Stimulated activated CD8-positive, alpha-beta memory T cell treated with anti-CD3 and anti-CD28 coated beads, Interleukin-7, amount 100 ng/mL, for 4 hours (primary cell): Measurements from ENCODE around the gene GABRG3.

Source experiments
- DNase-seq, 2 donors: peaks; one replicate each; pipeline ENCODE4 v3.0.0-alpha.2; 2020; ENCODE audit warnings: low read depth in 2 of 2

Gene GABRG3

DNA sequence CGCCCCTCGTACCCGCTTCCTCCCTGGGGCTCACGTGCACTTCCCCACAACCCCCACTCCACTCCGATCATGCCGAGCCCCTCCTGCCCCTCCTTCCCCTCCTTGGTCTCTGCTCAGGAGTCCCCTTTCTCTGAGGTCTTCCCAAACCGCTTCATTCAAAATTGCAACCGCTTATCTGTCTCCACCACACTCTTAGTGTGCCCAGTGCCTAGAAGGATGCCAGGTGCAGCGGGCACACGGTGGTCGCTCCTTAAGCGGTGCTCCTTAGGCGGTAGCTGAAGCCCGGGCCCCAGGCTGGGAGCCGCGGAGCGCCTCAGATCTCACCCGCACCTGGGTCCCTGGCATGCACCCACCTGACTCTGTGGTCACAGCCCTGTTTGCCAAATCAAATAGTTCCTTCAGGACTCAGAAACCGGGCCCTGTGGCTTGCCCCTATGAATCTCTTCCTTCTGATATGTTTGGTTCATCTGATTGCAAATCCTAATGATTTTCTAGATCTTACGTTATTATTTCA lies 603.6 kb downstream of the GABRG3 start:
- DNase-seq = no peak

DNA sequence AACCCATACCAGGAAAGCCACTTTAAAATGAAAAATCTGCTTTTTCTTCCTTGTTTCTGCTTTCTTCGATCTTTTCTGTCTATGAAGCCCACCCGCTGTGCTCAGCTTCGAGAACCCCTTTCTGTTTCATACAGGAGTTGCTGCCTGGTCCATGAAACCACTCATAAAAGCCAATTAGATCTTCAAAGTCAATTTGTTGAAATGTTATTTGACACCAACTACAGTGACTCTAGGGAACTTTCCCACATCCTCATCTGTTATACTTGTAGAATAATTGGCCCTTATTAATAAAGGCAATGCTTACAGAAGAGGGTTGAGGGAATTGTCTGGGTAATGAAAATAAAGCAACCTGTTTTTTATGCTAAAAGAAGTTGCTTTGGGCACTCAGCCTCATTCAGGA lies 604.5 kb downstream of the GABRG3 start:
- no peak for DNase-seq

DNA sequence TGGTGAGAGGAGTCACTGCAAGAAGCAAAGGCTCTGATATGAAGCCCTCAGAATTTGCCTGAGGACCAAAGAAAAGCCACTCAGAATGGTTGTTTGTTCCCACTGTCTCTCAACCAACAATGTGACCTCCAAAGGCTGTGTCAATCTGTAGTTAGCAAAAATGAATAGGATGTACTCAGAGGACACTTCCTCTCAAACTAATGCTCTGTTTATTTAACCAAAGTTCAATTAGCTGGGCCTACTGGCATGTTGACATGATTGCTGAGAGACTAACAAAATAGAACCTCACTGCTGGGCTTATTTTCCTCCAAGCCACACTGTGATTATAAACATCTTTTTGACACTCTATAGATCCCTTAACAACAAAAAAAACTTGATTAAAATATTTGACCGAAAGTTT lies 605.6 kb downstream of the GABRG3 start:
- DNase-seq = no peak

DNA sequence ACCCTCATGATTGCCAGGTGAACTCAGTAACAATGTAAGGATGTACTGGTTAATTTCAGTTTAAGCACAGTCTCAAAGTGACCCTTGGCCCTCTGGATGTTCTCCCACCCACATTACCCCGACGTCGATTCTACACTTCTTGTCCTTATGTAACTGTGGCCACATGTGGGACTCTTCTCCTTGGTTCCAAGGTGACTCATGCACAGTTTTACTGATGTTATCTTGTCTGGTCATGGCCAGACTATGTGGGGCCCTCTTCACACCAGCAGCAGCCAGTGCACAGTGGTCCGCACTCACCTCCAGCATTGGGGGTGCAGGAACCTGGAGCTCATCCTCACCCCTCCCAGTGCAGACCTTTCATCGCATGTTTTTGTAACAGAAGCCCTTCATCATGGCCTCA lies 608.8 kb downstream of the GABRG3 start:
- DNase-seq = no peak

DNA sequence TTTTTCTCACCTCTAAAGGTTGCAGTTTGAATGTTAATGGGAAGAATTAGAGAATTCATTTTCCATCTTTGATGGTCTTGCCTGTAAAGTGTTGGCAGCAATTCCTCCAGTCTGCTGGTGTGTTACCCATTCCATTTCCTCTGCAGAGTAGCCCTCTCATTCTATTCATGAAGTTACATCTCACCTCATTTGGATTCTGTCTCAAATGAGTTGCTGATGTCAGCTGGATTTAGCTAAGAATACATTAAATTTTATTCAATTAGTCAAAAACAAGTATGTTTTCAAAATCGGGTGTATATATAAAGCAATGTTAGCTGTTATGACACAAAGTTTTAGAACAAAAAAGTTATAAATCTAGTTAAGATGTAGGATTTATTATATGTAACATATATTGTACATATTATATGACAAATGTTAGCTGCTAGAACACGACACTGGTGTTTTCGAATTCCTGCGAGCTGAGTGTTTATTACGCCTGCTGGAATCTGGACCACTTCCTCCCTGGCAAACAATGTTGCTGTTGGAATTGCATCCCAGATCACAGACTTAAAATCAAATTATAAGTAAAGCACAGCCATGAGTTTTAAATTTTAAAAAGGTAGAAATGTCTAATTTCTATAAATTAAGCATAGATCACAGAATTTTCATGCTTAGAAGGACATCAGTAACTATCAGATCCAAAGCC lies 611.9 kb downstream of the GABRG3 start:
- no peak for DNase-seq

DNA sequence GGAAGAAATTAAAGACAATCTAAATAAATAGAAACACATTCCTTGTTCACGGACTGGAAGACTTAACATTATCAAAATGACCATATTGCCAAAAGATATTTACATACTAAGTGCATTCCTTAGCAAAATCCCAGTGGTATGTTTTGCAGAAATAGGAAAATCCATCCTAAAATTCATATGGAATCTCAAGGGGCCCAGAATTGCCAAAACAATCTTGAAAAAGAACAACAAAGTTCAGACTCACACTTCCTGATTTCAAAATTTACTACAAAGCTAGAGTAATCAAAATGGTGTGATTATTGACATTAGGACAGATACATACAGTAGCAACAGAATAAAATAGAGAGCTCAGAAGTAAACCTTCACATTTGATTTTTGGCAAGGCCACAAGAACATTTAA lies 612.7 kb downstream of the GABRG3 start:
- no peak for DNase-seq

DNA sequence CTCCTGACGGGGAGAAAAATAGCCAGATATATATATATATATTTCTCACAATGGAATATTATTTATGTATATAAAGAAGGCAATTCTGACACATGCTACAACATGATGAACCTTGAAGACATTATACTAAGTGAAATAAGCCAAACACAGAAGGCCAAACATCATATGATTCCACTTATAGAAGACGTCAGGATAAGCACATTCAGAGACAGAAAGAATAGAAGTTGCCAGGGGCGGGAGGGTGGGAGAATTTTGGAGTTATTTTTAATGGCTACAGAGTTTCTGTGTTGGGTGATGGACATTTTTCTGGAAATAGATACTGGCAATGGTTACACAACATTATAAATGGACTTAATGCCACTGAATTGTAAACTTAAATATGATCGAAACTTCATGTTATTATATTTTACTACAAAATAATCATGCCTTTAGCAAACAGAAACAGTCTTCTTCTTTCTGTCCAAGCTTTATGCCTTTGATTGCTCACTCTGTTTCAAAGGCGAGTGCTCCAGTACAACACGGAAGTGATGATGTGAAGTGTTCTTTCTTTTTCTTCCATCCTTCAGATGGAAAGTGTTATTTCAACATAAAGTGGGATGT lies 614.2 kb downstream of the GABRG3 start:
- no peak for DNase-seq

DNA sequence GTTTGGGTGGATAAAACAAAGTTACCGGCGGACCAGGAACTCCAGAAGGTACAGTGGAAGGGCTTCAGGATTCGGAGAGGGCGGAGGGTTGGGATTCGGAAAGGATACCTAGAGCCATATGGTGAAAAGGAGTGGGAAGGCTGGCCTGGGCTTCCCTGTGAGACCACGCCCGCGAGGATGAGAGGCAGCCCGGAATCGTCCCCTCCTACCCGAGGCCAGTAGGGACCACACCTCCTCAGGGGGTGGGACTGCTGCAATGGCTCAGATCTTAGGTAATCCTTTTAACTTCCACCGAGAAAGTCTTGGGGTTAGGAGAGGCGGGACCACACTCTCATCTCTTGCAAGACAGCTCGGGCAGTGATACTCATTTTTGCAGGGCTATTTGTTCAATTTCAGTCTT lies 616.8 kb downstream of the GABRG3 start:
- DNase-seq = no peak

DNA sequence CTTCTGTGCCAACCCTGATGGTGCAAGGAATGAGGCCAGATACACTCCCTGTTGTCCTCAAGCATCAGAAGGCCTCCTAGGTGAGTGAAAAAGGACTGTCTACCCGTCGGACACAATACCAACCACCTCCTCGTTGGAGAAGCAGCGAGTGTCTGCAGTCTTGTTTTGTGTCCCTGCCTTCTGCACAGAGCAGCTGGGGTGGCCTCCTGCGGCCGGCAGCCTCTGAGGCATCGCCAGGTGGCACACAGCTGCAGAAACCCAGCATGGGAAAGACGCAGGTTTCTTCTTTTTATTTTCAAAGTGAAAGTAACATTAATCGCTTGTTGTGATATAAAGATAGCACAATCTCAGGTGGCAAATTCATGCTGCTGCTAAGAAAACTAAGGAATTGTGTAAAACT lies 618.3 kb downstream of the GABRG3 start:
- no peak for DNase-seq

DNA sequence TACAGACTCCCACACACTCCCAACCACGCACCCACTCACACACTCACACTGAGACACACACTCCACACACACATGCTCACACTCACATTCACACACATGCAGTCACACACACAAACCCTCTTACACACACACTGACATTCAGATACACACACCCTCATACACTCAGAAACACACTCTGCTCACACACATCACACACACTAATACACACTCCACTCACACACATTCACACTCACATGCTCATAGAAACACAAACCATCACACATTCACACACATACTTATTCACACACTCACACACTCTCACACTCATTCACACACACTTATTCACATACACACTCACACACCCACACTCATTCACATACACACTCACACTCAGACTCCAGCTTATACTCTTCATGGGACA lies 618.8 kb downstream of the GABRG3 start:
- no peak for DNase-seq
